Renal pelvis (tissue), 4 donors: ENCODE data around the gene BLACAT1. TPM values are rescaled to one million over a fixed set of nuclear protein-coding genes. Genes with fewer than 3 reads are reported as not detected.
"Not testable (repeated sequence)": the region's sequence is repeated elsewhere in the genome, so short reads cannot be mapped to it uniquely, and the experiment has no call there.

ENCODE experiments used
- DNase-seq: peaks from one replicate; pipeline ENCODE4 v3.0.0-alpha.2; 2013
- polyA plus RNA-seq, 3 donors: library from polyadenylated mRNA; unstranded; fragments of 120-200 nt; gene quantifications; one replicate each; pipeline ENCODE4 v1.2.1, GENCODE V29; 2013; ENCODE audit not compliant: insufficient read length in 3 of 3

BLACAT1 gene
- polyA plus RNA-seq, 3 donors, result 2.9 to 3.8 (median 3.7) TPM

DNA sequence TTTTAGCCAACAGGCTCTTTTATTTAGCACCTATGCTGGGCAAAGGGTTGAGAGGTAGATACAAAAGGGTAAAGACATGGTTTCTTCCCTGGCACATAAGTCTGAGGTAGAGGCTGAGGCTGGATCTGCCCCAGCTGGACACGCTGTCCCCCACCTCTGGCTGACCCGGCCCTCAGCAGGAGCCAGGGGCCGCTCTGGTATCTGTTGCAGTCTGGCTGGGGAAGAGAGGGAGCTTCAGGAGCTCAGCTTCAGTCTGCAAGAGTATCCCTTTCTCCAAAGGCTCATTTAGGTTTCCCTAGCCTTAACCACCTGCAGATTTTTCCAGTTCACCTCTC is 14.2 kb downstream of the BLACAT1 start:
- no peak for DNase-seq

DNA sequence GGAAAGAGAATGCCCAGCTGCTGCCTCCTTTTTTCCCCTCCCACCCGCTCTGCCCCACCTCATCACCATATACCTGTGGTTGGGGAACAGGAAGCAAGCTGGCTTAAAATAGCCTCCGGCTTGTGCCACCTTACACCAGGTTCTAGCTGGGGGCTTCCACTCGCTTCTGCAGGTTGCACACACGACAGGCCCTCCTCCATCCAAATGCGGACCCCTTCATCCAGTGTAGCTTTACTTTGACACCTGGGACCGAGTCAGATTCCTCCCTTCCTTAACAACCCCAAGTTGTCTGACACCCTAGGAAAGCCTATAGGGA is 14.6 kb downstream of the BLACAT1 start:
- DNase-seq, result no peak

DNA sequence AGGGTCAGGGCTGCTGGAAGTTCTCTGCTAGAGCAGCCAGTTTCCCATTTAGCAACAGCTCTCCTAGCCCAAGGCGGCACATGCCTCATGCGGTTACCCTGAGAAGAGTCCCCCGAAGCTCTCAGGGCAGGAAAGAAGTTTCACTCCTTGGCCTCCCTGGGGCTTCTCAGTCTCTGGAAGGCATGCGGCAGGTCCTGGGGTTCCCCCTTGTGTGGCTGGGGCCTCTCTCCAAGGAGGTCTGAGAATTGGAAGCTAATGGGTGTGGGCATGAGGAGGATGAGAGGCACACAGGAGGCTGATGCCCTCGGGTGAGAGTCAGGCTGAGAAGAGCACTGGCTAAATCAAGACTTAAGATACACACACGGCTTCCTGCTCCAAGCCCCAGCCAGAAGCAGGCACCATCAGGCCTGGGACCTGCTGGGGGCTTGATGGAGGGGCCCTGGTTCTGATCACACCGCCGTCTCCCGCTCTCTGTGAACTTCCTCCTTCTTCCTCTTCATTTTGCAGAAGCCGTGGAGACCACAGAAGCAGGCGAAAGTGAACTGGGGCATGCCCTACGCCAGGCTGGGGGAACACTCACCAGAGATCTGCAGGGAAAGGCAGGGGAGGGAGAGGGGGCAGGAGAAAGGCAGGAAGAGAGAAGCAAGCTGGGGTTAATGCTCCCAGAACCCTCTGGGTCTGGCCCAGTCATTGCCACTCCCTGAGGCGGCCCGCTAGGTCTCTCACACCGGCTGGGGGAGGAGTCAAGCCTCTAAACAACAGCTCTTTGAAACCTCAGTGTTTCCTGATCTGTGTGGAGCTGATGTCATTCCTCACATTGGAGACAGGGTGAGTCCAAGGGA is 15.1 kb downstream of the BLACAT1 start:
- DNase-seq, result no peak

DNA sequence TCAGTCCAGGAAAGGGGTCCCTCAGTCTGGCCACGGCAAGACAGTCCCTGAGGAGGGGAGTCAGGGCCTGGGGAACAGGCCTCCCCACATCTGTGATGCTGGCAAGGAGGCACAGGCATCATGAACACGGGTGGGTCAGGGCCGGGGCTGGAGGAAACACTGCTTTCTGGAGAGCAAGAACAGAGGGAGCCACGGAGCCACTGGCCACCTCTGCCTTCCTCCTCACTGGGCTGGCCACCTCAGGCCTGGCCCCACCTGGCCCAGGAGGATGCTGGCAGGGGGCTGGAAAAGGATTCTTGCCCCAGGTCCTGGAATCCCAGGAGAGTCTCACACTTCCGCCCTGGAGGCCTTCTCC is 15.7 kb downstream of the BLACAT1 start:
- DNase-seq, result no peak

DNA sequence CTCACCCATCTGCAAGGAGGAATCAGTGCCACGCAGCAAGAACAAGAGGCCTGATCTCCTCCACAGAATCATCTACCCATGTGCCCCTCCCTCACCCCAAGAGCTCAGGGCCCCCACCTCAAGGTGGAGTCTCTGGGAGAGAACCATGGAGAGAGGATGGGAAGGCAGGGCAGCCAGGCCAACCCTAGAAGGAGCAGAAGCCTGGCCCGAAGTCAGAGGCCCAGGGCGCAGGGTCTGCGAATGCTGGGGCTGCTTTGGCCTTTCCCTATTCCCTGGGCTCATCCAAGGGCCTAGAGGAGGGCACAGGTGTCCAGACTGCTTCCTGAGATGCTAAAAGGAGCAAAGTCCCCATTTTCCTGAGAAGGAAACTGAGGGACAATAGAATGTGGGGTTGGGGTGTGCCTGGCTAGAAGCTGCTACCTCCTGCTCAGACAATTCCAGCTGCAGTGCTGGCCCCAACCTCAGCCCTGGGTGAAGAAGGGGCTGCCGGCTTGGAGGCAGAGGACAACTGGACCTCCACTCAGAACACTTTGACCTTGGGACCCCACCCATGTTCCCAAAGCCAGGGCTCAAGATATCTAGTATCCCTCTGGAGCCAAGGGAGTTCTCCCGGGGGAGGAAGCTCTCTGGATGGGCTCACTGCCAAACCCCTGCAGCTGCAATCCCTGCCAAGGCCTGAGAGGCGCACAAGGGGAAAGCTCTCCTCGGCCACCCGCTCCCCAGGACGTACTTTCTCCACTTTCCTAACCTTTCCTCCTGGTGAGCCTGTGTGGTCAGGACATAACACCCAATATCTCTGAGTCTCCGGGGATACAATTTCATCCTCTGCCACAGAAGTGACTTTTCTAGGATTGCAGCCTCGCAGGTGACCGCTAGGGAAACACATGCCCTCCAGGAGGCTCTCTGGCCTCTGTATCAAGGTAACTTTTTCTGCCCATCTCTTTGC is 17.4 kb downstream of the BLACAT1 start:
- DNase-seq, result no peak

DNA sequence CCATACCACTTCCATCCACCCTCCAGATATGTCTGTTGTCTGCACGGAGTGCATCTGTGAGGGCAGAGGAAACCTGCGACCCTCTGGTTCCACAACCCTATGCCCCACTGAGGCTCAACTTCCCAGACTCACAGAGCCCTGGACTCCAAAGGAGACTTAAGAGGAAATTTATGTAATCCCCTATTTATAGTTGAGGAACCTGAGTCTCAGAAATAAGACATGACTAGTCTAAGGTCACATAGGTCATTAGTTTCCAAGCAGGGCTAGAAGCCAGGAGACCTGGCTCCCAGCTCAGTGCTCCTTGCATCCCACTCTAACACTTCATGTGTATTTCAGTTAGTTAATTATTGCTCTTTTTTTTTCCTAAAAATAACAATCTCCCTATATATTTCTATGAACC is 18.3 kb downstream of the BLACAT1 start:
- DNase-seq, result no peak

DNA sequence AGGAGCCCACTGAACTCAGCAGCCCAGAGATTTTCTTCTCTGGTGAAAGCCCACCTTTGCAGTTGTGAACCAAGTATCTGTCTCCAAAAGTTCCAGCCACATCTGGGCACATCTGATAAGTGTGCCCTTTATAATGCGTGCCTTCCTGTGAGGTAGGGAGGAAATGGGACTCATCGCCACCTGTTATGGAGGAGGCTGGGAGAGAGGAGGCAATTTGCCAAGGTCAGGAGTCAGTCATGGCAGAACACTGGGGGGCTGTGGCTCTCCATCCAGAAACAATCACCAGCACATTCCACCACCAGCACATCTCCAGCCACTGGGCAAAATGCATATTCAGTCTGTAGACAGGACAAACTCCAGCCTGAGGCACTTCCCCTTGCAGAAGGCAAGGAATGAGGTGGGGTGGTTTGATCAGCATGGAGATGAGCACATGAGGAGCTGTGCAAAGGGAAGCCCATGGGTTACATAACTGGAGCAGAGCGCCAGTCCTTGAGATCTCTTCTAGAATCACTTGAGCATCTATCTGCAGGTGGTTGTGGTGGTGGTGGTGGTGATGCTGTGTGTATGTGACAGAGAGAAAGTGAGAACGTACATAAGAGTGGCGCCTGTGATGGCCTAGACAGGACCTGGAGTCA is 19.0 kb downstream of the BLACAT1 start:
- DNase-seq, result no peak

DNA sequence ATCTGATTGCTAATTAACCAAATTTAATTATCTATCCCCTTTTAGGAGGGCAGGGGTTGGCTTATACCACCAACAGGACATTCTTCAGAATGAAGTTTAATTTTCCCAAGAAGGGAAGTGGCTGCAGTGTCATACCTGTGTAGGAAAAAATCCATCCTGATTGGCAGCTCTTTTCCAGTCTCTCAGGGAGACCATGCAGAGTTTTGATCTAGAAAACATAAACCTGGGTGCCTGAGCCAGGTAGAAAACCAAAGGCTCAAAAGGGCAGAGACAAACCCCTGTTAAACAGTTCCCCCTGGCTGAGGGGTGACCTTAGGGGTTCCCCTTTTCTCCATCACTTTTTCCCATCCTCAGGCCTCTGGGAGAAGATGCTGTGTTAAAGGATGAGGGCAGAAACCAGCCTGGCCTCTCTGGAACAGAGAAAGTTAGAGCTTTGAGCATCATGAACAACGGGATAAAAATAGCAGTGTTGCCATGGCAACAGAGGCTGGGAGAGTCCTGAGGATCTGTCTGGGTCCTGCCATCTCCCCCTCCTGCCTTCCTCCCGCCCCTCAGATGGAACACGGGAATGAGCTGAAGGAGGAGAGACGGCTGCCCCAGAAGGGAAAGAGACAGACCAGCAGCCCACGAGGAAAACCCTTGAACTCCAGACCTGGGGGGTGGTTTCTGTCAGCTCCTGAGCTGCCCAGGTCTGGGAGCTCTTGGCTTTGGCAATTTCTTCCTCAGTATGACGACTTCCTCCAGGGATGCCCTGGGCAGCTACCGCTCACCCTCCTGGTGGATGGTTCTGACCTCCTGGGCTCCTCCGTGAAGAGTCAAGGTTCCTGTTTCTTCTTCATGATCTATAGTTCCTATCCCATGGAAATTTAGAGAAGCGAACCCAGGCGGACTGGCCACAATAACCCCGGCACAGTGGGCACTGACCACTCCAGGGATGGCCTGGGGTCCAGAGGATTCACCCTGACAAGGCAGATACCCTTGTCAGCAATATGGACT is 20.0 kb downstream of the BLACAT1 start:
- DNase-seq, result no peak

DNA sequence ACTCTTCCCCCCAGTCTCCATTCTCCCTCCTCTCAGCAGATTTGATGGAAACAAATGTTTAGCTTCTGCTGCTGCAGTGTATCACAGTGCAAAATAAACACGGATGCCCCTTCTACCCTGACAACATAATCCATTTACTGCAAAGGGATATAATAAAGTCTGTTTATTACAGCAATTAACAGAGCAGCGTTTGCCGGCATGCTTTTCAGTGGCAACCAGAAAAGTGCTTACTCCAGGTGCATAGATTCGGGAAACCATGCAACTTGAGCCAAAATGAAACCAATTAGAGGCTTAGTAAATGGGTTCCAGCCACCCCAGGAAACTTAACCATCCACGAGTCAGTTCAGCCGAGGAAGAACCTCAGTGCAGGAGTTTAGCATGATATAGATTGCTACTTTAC is 21.1 kb downstream of the BLACAT1 start:
- DNase-seq, result no peak

DNA sequence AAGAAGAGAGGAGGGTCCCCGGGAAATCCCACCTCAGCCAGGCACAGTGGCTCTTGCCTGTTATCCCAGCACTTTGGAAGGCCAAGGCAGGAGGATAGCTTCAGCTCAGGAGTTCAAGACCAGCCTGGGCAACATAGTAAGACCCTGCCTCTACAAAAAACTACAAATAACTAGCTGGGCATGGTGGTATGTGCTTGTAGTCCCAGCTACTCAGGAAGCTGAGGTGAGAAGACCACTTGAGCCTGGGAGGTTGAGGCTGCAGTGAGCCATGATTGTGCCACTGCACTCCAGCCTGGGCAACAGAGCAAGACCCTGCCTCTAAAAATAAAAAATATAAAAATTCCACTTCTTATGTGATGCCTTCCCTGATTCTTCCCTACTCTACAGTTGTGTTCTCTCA is 23.2 kb downstream of the BLACAT1 start:
- not testable (repeated sequence) for DNase-seq

DNA sequence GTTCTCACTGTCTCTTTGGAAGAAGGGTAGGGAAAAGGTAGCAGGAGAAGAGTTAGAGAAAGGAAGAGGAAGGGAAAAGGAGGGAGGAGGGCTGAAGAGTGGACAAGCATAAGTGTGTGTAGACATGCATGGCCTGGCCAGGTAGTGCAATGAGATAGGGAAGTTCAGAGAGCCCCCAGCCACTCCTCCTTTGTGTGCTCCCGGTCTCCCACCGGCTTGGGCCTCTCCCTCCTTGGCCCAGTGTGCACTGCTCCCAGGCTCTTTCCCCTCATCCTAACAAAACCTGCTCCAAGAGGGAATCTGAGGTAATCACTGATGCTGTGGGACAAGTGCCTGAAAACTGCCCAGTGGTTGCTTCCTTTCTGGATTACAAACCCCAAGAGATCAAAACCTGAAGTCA is 23.7 kb downstream of the BLACAT1 start:
- DNase-seq, result no peak

DNA sequence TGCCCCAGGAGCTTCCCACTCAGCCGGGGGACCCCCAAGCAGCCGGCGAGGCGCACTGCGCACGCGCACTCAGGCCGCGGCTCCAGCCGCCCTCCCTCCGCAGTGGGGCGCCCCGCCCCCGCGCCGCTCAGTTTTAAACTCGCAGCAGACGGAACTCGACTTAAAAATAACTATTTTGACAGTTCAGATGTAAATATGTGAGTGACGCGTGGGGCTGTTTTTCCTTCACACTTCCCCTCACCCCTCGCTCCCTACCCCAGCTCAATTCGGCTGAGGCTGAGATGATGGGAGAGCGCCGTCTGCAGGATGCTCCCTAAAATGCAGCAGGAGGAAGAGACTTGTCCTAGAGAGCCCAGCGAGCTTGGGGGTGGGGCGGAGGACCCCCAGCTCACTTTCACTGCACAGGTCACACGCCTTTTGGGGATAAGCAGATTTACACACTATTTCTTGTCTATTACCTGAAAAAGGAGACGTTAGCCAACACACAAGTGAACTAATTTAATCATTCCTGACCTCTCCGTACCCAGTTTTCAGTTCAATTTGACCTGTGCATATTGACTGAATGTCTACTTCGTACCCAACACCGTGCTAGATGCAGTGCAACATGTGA is 25.0 kb downstream of the BLACAT1 start:
- no peak for DNase-seq

DNA sequence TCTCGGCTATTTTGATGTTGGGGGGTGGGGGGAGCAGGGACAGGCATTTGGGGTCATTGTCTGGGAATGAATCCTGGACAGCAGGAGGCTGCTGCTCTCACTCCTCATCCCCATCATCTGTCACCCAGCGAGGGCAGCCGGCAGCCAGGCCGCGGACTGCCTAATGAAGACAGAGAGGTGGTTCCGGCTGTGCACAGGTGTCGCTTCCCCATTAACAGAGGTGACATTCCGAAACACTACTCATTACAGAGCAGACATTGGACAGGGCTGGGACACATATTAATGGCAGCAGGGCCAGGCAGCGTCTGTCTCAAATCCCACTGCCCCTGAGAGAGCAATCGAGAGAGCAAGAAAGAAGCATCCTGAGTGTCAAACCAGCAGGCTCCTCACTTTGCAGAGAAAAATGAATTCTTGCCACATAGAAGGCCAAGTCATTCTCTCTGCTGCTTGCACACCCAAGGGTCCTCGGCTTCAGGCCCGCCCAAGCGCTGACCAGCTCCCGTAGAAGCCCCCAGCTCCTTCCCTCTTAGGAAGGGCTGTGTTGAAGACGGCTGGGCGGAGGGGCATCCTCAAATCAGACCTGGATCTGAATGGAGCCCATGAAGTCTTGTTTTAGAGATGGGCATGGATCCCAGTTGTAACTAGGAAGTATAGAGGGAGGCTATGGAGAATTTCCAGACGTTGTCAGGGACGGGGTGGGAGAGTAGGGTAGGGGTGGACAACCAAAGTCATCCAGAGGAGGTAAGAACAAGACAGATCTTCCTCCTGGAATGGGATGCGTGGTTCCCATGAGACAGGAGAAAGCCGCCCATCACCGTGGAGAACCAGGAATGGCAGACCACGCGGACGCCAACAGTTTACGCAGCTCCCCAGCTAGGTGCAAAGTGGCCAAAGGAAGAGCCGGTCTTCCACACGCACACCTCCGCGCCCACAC is 25.8 kb downstream of the BLACAT1 start:
- no peak for DNase-seq

DNA sequence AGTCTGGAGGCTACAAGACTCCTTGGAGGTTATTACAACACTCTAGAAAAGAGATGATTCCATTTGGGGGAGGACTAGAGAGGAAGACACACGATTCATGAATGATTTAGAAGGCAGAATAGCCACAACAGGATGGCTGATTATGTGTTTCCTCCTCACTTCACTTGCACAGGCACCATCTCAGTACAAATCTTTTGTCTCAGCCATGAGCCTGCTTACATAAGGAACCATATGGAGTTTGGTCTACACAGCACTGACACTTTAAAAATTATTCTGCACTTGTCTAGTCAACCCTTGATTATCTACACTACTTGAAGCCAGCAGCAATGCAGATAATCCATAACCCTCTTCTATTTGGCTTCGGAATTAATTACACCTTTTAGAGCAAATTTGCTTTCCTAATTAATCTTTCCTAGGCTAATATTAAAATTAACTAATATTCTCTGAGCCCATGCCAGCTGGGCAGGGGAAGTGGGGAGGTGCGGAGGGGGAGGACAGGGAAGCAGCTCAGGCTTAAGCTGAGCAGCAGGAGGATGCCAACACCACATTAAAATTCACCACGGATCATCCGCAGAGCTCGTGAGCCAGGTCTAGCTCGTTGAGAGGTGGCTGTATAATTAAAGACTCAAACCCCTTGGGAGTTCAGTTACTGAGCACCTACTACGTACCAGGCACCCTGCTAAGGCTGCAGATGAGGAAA is 30.8 kb downstream of the BLACAT1 start:
- DNase-seq, result no peak

DNA sequence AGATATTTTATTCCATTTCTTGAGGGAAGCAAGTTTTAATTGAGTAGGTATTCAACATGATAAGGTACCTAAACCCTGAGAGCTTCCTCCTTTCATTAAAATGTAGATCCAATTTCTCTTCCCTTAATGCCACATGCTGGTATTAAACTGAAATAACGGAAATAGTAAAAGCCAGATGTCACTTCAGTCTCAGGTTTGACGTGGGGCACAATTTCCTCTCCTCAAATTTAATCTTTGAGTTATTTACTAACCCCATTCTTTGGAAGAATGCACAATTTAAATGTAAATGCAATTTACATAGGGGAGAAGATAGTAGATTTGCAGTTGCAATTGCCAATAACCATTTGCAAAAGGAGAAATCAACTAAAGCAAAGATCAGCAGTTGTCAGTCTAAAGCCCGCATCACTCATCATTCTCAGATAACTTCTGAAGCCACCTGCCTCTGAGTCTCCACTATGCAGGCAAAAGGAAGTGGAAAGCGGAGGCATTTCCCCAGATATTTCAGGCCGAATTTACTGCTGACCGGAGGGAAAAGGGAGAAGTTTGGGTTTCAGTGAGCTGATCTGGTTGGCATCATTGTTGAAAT is 31.9 kb downstream of the BLACAT1 start:
- no peak for DNase-seq

DNA sequence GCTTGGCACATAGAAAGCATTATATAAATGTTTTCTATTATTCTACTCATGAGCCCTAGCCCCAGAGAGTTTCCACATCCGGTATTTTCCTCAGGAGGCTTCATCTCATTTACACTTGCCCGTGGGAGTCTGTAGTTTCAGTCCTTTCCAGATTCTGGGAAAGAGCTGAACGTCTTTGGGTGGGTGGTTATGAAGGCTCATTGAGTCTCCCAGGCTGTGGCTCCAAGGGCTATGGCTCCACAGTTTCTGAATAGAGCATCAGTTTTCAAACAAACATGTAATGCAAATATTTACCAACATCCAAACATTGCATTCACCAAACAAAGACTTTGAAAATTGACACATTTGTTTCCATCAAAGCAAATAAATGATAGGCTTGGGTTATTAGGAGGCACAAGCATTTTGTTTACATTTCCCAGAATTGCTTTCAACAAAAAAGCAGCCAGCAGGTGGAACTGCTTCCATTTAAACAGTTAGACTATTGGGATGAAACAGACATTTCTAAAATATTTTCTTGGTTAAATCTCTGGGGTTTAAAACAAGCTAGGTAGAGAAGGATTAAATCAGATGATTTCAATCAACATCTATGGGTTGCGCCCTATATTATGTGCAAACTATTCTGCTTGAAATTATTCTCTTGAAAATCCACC is 32.7 kb downstream of the BLACAT1 start:
- DNase-seq, result no peak

DNA sequence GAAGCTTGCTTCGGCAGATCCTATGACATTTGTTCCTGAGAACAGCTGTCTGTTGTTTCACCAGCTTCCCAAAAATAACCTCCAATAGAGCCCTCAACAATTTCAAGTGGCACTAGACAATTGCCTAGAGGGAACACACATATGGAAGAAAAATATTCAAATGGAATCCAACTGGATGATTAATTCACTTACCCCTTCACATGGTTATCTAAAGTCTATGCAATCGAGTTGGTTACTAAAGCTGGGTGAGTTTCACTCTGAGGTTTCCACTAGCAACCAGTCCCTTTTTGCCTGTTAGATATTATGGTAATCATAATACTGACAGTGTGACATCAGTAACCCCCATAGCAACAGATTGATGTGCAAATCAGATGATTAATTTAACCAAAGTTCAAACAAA is 34.0 kb downstream of the BLACAT1 start, which contains the start of gene LEMD1:
Gene LEMD1 (minus strand): TSS at position 259 of the 400 bp plus-strand sequence. CDS start 1,520 bp downstream, outside the sequence.
- no peak for DNase-seq

DNA sequence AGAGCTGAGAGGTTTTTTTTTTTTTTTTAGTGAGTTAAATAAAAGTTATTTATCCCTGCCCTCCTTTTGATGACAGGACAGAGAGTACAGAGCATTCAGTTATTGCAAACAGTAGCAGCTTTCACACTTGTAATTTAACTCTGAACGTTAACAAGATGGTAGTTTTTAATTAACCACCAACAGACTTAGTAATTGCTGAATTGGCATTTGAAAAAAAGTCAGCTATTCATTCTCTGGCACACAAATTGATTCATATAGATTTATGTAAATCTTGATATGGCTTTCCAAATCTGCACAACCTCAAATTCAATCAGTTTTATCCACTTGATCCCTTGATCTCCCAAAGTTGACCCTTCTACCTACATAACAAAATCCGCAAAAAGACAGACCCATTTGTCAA is 34.9 kb downstream of the BLACAT1 start:
- DNase-seq, result no peak
